HEK293 (cell line): ENCODE measurements around the gene ELAVL3.

Experiments
- BCL11B ChIP-seq: fragments of 450-650 bp; formaldehyde crosslinking; IDR thresholded peaks from 2 replicates; pipeline ENCODE4 v1.5.1; 2016; ENCODE audit warnings: low read depth, missing biosample characterization, missing genetic modification characterization
- IKZF3 ChIP-seq: fragments of 450-650 bp; IDR thresholded peaks from 2 replicates; pipeline ENCODE4 v1.5.0; 2018; ENCODE audit warnings: missing biosample characterization, mild to moderate bottlenecking, missing genetic modification characterization, moderate library complexity
- SP7 ChIP-seq: fragments of 450-650 bp; formaldehyde crosslinking; IDR thresholded peaks from 2 replicates; pipeline ENCODE4 v1.5.1; 2016; ENCODE audit warnings: missing biosample characterization, missing genetic modification characterization
- YY1 ChIP-seq: fragments of 450-650 bp; formaldehyde crosslinking; IDR thresholded peaks from 2 replicates; pipeline ENCODE4 v1.5.1; 2018; ENCODE audit warnings: missing biosample characterization, missing genetic modification characterization
- ZBTB8A ChIP-seq: fragments of 450-650 bp; formaldehyde crosslinking; IDR thresholded peaks from 2 replicates; pipeline ENCODE4 v1.5.1; 2016; ENCODE audit warnings: missing biosample characterization, missing genetic modification characterization
- ZFP3 ChIP-seq: fragments of 450-650 bp; formaldehyde crosslinking; IDR thresholded peaks from 2 replicates; pipeline ENCODE4 v1.5.1; 2016; ENCODE audit warnings: low read depth, missing biosample characterization, missing genetic modification characterization
- ZNF10 ChIP-seq: fragments of 450-650 bp; formaldehyde crosslinking; IDR thresholded peaks from 2 replicates; pipeline ENCODE4 v1.5.1; 2017; ENCODE audit warnings: missing biosample characterization, missing genetic modification characterization
- ZNF121 ChIP-seq: fragments of 450-650 bp; formaldehyde crosslinking; IDR thresholded peaks from 2 replicates; pipeline ENCODE4 v1.5.1; 2016; ENCODE audit warnings: missing biosample characterization, missing genetic modification characterization
- ZNF132 ChIP-seq: fragments of 450-650 bp; formaldehyde crosslinking; IDR thresholded peaks from 2 replicates; pipeline ENCODE4 v1.5.1; 2017; ENCODE audit warnings: missing biosample characterization, missing genetic modification characterization, borderline replicate concordance
- ZNF18 ChIP-seq: fragments of 450-650 bp; formaldehyde crosslinking; IDR thresholded peaks from 2 replicates; pipeline ENCODE4 v1.5.1; 2016; ENCODE audit warnings: missing biosample characterization, missing genetic modification characterization
- ZNF2 ChIP-seq: fragments of 450-650 bp; formaldehyde crosslinking; IDR thresholded peaks from 2 replicates; pipeline ENCODE4 v1.5.1; 2016; ENCODE audit warnings: missing biosample characterization, missing genetic modification characterization
- ZNF354C ChIP-seq: fragments of 450-650 bp; formaldehyde crosslinking; IDR thresholded peaks from 2 replicates; pipeline ENCODE4 v1.5.1; 2016; ENCODE audit warnings: missing biosample characterization, missing genetic modification characterization, low read depth, borderline replicate concordance
- ZNF362 ChIP-seq: fragments of 450-650 bp; formaldehyde crosslinking; IDR thresholded peaks from 2 replicates; pipeline ENCODE4 v1.5.1; 2016; ENCODE audit warnings: missing biosample characterization, missing genetic modification characterization
- ZNF580 ChIP-seq: fragments of 450-650 bp; formaldehyde crosslinking; IDR thresholded peaks from 2 replicates; pipeline ENCODE4 v1.5.1; 2016; ENCODE audit warnings: missing biosample characterization, missing genetic modification characterization
- ZNF629 ChIP-seq: fragments of 450-650 bp; formaldehyde crosslinking; IDR thresholded peaks from 2 replicates; pipeline ENCODE4 v1.5.1; 2017; ENCODE audit warnings: missing biosample characterization, missing genetic modification characterization
- ZNF777 ChIP-seq: fragments of 450-650 bp; formaldehyde crosslinking; IDR thresholded peaks from 2 replicates; pipeline ENCODE4 v1.5.1; 2017; ENCODE audit warnings: missing biosample characterization, missing genetic modification characterization, borderline replicate concordance
- TF ChIP-seq, protein P1 (sequence below): fragments of 450-650 bp; formaldehyde crosslinking; IDR thresholded peaks from 2 replicates; pipeline ENCODE4 v1.5.1; 2016; ENCODE audit warnings: missing biosample characterization, missing genetic modification characterization
- TF ChIP-seq, protein P2 (sequence below): fragments of 450-650 bp; formaldehyde crosslinking; IDR thresholded peaks from 2 replicates; pipeline ENCODE4 v1.5.1; 2017; ENCODE audit warnings: missing biosample characterization, missing genetic modification characterization
- TF ChIP-seq, protein P3 (sequence below): fragments of 450-650 bp; formaldehyde crosslinking; IDR thresholded peaks from 2 replicates; pipeline ENCODE4 v1.5.1; 2016; ENCODE audit warnings: missing biosample characterization, missing genetic modification characterization, borderline replicate concordance

Gene ELAVL3

GRCh38 chr19:11506101-11506555 is 25.3 kb upstream of the ELAVL3 start (continued):
- TF ChIP-seq, protein P1, sequence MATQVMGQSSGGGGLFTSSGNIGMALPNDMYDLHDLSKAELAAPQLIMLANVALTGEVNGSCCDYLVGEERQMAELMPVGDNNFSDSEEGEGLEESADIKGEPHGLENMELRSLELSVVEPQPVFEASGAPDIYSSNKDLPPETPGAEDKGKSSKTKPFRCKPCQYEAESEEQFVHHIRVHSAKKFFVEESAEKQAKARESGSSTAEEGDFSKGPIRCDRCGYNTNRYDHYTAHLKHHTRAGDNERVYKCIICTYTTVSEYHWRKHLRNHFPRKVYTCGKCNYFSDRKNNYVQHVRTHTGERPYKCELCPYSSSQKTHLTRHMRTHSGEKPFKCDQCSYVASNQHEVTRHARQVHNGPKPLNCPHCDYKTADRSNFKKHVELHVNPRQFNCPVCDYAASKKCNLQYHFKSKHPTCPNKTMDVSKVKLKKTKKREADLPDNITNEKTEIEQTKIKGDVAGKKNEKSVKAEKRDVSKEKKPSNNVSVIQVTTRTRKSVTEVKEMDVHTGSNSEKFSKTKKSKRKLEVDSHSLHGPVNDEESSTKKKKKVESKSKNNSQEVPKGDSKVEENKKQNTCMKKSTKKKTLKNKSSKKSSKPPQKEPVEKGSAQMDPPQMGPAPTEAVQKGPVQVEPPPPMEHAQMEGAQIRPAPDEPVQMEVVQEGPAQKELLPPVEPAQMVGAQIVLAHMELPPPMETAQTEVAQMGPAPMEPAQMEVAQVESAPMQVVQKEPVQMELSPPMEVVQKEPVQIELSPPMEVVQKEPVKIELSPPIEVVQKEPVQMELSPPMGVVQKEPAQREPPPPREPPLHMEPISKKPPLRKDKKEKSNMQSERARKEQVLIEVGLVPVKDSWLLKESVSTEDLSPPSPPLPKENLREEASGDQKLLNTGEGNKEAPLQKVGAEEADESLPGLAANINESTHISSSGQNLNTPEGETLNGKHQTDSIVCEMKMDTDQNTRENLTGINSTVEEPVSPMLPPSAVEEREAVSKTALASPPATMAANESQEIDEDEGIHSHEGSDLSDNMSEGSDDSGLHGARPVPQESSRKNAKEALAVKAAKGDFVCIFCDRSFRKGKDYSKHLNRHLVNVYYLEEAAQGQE (tag by site-specific recombination) = no peak
- TF ChIP-seq, protein P2, sequence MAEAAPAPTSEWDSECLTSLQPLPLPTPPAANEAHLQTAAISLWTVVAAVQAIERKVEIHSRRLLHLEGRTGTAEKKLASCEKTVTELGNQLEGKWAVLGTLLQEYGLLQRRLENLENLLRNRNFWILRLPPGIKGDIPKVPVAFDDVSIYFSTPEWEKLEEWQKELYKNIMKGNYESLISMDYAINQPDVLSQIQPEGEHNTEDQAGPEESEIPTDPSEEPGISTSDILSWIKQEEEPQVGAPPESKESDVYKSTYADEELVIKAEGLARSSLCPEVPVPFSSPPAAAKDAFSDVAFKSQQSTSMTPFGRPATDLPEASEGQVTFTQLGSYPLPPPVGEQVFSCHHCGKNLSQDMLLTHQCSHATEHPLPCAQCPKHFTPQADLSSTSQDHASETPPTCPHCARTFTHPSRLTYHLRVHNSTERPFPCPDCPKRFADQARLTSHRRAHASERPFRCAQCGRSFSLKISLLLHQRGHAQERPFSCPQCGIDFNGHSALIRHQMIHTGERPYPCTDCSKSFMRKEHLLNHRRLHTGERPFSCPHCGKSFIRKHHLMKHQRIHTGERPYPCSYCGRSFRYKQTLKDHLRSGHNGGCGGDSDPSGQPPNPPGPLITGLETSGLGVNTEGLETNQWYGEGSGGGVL (tag by site-specific recombination) = no peak
- TF ChIP-seq ZNF362 (tag by site-specific recombination) = 0 out of 2 replicates have a peak, but pooled peaks have one; percentile 70
- TF ChIP-seq ZBTB8A (tag by site-specific recombination) = no peak
- TF ChIP-seq ZNF629 (tag by site-specific recombination) = no peak
- no peak for TF ChIP-seq ZFP3
- no peak for TF ChIP-seq BCL11B
- TF ChIP-seq IKZF3 (tag by site-specific recombination) = no peak
- TF ChIP-seq, protein P3, sequence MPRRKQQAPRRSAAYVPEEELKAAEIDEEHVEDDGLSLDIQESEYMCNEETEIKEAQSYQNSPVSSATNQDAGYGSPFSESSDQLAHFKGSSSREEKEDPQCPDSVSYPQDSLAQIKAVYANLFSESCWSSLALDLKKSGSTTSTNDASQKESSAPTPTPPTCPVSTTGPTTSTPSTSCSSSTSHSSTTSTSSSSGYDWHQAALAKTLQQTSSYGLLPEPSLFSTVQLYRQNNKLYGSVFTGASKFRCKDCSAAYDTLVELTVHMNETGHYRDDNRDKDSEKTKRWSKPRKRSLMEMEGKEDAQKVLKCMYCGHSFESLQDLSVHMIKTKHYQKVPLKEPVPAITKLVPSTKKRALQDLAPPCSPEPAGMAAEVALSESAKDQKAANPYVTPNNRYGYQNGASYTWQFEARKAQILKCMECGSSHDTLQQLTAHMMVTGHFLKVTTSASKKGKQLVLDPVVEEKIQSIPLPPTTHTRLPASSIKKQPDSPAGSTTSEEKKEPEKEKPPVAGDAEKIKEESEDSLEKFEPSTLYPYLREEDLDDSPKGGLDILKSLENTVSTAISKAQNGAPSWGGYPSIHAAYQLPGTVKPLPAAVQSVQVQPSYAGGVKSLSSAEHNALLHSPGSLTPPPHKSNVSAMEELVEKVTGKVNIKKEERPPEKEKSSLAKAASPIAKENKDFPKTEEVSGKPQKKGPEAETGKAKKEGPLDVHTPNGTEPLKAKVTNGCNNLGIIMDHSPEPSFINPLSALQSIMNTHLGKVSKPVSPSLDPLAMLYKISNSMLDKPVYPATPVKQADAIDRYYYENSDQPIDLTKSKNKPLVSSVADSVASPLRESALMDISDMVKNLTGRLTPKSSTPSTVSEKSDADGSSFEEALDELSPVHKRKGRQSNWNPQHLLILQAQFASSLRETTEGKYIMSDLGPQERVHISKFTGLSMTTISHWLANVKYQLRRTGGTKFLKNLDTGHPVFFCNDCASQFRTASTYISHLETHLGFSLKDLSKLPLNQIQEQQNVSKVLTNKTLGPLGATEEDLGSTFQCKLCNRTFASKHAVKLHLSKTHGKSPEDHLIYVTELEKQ (tag by site-specific recombination) = no peak
- no peak for TF ChIP-seq ZNF2 (tag by site-specific recombination)
- TF ChIP-seq ZNF777 = no peak
- TF ChIP-seq ZNF121 (tag by site-specific recombination) = no peak
- TF ChIP-seq ZNF354C (tag by site-specific recombination) = no peak
- no peak for TF ChIP-seq ZNF132 (tag by site-specific recombination)
- TF ChIP-seq ZNF18 (tag by site-specific recombination) = no peak
- TF ChIP-seq SP7 (tag by site-specific recombination) = 0 out of 2 replicates have a peak, but pooled peaks have one; percentile 17
- TF ChIP-seq YY1 (tag by site-specific recombination) = no peak
- no peak for TF ChIP-seq ZNF580
- TF ChIP-seq ZNF10 (tag by site-specific recombination) = peak; percentile 75; the same call in 1 of the 2 replicates
